Esophagus (tissue), 2 donors: ENCODE data around the gene HSD17B14. TPM values are rescaled to one million over a fixed set of nuclear protein-coding genes. Genes with fewer than 3 reads are reported as not detected.
"Not testable (repeated sequence)": the region's sequence is repeated elsewhere in the genome, so short reads cannot be mapped to it uniquely, and the experiment has no call there.

Experiments
- H3K27ac ChIP-seq, 2 donors: one replicate each; pipeline ENCODE4 v1.5.1; 2013; ENCODE audit warnings: low read depth in 2 of 2, mild to moderate bottlenecking in 2 of 2, inconsistent platforms in 1 of 2, low read length in 1 of 2, moderate library complexity in 1 of 2
- H3K27me3 ChIP-seq, 2 donors: one replicate each; pipeline ENCODE4 v1.6.1; 2013; ENCODE audit warnings: low read length in 2 of 2, control low read depth in 1 of 2, mild to moderate bottlenecking in 1 of 2; ENCODE audit not compliant: insufficient read depth in 2 of 2, control insufficient read depth in 1 of 2
- H3K36me3 ChIP-seq, 2 donors: one replicate each; pipeline ENCODE4 v1.6.1; 2013; ENCODE audit warnings: low read length in 1 of 2; ENCODE audit not compliant: control insufficient read depth in 2 of 2, insufficient read depth in 2 of 2
- H3K4me1 ChIP-seq, 2 donors: one replicate each; pipeline ENCODE4 v1.6.1; 2013; ENCODE audit warnings: low read length in 1 of 2; ENCODE audit not compliant: control insufficient read depth in 2 of 2, insufficient read depth in 2 of 2
- H3K4me3 ChIP-seq, 2 donors: one replicate each; pipeline ENCODE4 v1.5.1; 2013; ENCODE audit warnings: low read length in 2 of 2, mild to moderate bottlenecking in 2 of 2, low read depth in 1 of 2, moderate library complexity in 1 of 2
- H3K9me3 ChIP-seq, 2 donors: one replicate each; pipeline ENCODE4 v1.6.1; 2013; ENCODE audit warnings: mild to moderate bottlenecking in 2 of 2, low read depth in 1 of 2, low read length in 1 of 2, moderate library complexity in 1 of 2; ENCODE audit not compliant: control insufficient read depth in 2 of 2, insufficient read depth in 1 of 2
- WGBS, 2 donors: extraction: QIAGEN DNeasy Blood & Tissue Kit; methylation state at CpG; one replicate each; pipeline ENCODE4 v1.1.7; 2013; 5-methylcytosine and 5-hydroxymethylcytosine counted together
- polyA plus RNA-seq, 2 donors: library from polyadenylated mRNA; stranded (reverse); fragments of 200-250 nt; gene quantifications; one replicate each; pipeline ENCODE4 v1.2.3, GENCODE V29; 2013
- donor health status: healthy with polysubstance abuse.
- donor health status: Bipolar disorder and iron deficiency.

The HSD17B14 gene
- polyA plus RNA-seq, 2 donors, result 2.2 to 3.4 TPM

DNA sequence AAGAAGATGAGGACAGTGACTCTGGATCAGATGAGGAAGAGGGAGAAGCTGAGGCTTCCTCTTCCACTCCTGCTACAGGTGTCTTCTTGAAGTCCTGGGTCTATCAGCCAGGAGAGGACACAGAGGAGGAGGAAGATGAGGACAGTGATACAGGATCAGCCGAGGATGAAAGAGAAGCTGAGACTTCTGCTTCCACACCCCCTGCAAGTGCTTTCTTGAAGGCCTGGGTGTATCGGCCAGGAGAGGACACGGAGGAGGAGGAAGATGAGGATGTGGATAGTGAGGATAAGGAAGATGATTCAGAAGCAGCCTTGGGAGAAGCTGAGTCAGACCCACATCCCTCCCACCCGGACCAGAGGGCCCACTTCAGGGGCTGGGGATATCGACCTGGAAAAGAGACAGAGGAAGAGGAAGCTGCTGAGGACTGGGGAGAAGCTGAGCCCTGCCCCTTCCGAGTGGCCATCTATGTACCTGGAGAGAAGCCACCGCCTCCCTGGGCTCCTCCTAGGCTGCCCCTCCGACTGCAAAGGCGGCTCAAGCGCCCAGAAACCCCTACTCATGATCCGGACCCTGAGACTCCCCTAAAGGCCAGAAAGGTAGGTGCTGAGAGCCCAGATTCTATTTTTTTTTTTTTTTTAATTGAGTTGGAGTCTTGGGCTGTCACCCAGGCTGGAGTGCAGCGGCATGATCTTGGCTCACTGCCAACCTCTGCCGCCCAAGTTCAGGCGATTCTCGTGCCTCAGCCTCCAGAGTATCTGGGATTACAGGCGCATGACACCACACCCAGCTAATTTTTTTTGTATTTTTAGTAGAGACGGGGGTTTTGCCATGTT is 38.2 kb upstream of the HSD17B14 start:
- H3K4me1 ChIP-seq, result peaks cover 7 to 9% of the 10 kb centered on the region in 2 donors
- peaks cover 11 to 16% of the 10 kb centered on the region in 2 donors for H3K36me3 ChIP-seq

DNA sequence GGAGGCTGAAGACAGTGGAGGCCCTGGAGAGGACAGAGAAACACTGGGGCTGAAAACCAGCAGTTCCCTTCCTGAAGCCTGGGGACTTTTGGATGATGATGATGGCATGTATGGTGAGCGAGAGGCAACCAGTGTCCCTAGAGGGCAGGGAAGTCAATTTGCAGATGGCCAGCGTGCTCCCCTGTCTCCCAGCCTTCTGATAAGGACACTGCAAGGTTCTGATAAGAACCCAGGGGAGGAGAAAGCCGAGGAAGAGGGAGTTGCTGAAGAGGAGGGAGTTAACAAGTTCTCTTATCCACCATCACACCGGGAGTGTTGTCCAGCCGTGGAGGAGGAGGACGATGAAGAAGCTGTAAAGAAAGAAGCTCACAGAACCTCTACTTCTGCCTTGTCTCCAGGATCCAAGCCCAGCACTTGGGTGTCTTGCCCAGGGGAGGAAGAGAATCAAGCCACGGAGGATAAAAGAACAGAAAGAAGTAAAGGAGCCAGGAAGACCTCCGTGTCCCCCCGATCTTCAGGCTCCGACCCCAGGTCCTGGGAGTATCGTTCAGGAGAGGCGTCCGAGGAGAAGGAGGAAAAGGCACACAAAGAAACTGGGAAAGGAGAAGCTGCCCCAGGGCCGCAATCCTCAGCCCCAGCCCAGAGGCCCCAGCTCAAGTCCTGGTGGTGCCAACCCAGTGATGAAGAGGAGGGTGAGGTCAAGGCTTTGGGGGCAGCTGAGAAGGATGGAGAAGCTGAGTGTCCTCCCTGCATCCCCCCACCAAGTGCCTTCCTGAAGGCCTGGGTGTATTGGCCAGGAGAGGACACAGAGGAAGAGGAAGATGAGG is 37.4 kb upstream of the HSD17B14 start:
- Histone ChIP-seq H3K27me3 (no peaks in the 10 kb centered on the region), H3K4me1 (peaks cover 7 to 9% of the 10 kb centered on the region in 2 donors), H3K4me3 (peak overlapping the region; percentile 89 to 93), H3K9me3 (no peaks in the 10 kb centered on the region), H3K27ac (peak overlapping the region; percentile 97 to 100), H3K36me3 (peaks cover 11 to 16% of the 10 kb centered on the region in 2 donors)
- WGBS, 2 donors, result 22 to 35% methylated on average over 14 of the region's 14 CpGs

More for the DNA sequence above, 38.2 kb upstream of the HSD17B14 start:
- H3K4me3 ChIP-seq, result peak overlapping the region; percentile 89 to 93
- H3K27me3 ChIP-seq, result no peaks in the 10 kb centered on the region
- H3K27ac ChIP-seq, result peak overlapping the region; percentile 97 to 100
- no peaks in the 10 kb centered on the region for H3K9me3 ChIP-seq
- 10 to 25% methylated on average over 17 of the region's 17 CpGs for WGBS, 2 donors

- no peaks in the 10 kb centered on the region for H3K27me3 ChIP-seq
- H3K4me3 ChIP-seq, result peak overlapping the region; percentile 89 to 93
- H3K36me3 ChIP-seq, result peaks cover 11 to 16% of the 10 kb centered on the region in 2 donors
- 0 to 5% methylated on average over 14 of the region's 14 CpGs for WGBS, 2 donors
- H3K27ac ChIP-seq, result peak overlapping the region; percentile 97 to 100
- H3K9me3 ChIP-seq, result no peaks in the 10 kb centered on the region
- peaks cover 7 to 9% of the 10 kb centered on the region in 2 donors for H3K4me1 ChIP-seq
These were observed 36.7 kb upstream of the HSD17B14 start for GRCh38 chr19:48872884-48873475.

GRCh38 chr19:48872182-48872883 is 36.0 kb upstream of the HSD17B14 start, which contains the start of gene PPP1R15A:
PPP1R15A (plus strand) TSS chr19:48872421; CDS start chr19:48873234, 813 bp downstream.
- H3K27ac ChIP-seq, result peak within 1 kb of the TSS; percentile 97 to 100
- H3K4me3 ChIP-seq, result peak within 1 kb of the TSS; percentile 89 to 93
- H3K36me3 ChIP-seq, result peaks cover 11 to 16% of the 10 kb centered on the region in 2 donors
- H3K4me1 ChIP-seq, result peaks cover 10 to 13% of the 10 kb centered on the region in 2 donors
- H3K27me3 ChIP-seq, result no peaks in the 10 kb centered on the region
- no peaks in the 10 kb centered on the region for H3K9me3 ChIP-seq
- WGBS, 2 donors, result 0 to 1% methylated on average over 53 of the region's 53 CpGs

DNA sequence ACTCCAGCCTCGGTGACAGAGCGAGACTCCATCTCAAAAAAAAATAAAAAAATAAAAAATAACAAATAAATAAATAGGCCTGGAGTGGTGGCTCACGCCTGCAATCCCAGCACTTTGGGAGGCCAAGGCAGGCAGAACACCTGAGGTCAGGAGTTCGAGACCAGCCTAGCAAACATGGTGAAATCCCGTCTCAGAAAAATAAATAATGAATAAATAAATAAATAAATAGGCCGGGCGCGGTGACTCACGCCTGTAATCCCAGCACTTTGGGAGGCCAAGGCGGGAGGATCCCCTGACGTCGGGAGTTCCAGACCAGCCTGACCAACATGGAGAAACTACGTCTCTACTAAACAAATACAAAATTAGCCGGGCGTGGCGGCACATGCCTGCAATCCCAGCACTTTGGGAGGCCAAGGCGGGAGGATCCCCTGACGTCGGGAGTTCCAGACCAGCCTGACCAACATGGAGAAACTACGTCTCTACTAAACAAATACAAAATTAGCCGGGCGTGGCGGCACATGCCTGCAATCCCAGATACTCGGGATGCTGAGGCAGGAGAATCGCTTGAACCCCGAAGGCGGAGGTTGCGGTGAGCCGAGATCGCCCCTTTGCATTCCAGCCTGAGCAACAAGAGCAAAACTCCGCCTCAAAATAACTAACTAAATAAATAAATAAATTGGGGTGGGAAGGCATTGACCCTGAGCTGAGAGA is 35.3 kb upstream of the HSD17B14 start:
- peaks cover 11 to 16% of the 10 kb centered on the region in 2 donors for H3K36me3 ChIP-seq
- H3K9me3 ChIP-seq, H3K27me3 ChIP-seq: not testable (repeated sequence)
- H3K27ac ChIP-seq, result peak overlapping the region; percentile 65 to 78
- H3K4me3 ChIP-seq, result peak overlapping the region in 1 of 2 donors; percentile 28
- WGBS, 2 donors, result 54 to 67% methylated on average over 24 to 31 of the region's 31 CpGs
- peaks cover 14 to 15% of the 10 kb centered on the region in 2 donors for H3K4me1 ChIP-seq

- Histone ChIP-seq H3K4me1 (peaks cover 10 to 14% of the 10 kb centered on the region in 2 donors), H3K9me3 (no peaks in the 10 kb centered on the region), H3K4me3 (no peak overlapping the region), H3K27me3 (no peaks in the 10 kb centered on the region), H3K27ac (no peak overlapping the region), H3K36me3 (peaks cover 7 to 10% of the 10 kb centered on the region in 2 donors)
- 95 to 97% methylated on average over 9 of the region's 9 CpGs for WGBS, 2 donors
These were observed 33.8 kb upstream of the HSD17B14 start for GRCh38 chr19:48870048-48870447.

DNA sequence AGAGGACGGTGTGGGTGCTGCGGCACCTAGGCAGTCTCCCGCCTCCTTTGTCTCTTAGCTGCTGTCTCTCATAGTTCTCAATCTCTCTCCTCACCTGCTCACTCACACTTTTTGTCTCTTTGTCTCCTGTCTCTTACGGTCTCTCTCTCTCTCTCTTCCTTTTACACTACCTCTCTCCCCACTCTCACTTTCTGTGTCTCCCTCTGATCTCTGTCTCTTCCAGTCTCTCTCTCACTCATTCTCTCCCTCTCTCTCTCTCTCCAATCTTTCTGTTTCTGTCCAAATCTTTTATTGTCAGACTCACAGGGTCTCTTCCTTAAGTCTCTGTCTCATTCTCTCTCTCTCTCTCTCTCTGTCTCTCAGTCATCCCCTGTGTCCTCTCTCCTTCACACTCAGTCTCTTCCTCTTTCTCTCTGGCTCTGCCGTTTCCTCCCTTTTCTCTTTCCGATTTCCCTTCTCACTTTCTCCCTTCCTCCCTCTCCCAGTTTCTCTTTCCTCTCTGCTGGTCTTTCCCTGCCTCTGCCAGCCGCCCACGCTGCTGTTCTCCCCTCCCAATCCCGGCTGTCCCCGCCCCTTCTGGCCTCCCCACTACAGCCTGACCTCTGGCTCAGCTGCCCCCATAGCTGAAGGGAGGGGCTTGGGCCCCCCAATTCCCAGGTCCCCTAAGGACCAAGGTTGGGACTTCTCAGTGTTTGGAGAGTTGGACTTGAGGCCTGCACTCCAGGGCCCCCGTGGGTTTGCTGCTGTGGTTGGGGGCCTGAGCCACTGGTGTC is 32.0 kb upstream of the HSD17B14 start, which contains the start of gene PLEKHA4:
Gene PLEKHA4, minus strand, starts transcription at position 504 of the 773 bp plus-strand sequence. CDS start 997 bp downstream, outside the sequence.
- H3K36me3 ChIP-seq, result no peaks in the 10 kb centered on the region
- H3K4me3 ChIP-seq, result peak within 1 kb of the TSS; percentile 22 to 24
- no peaks in the 10 kb centered on the region for H3K9me3 ChIP-seq
- 16 to 34% methylated on average over 11 of the region's 11 CpGs for WGBS, 2 donors
- H3K27me3 ChIP-seq, result no peaks in the 10 kb centered on the region
- H3K4me1 ChIP-seq, result peaks cover 5 to 9% of the 10 kb centered on the region in 2 donors
- H3K27ac ChIP-seq, result peak within 1 kb of the TSS; percentile 67 to 78

- no peaks in the 10 kb centered on the region for H3K27me3 ChIP-seq
- H3K9me3 ChIP-seq, result no peaks in the 10 kb centered on the region
- no peaks in the 10 kb centered on the region for H3K36me3 ChIP-seq
- peak overlapping the region; percentile 36 to 78 for H3K27ac ChIP-seq
- peak overlapping the region; percentile 22 to 24 for H3K4me3 ChIP-seq
- 20 to 30% methylated on average over 5 to 7 of the region's 7 CpGs for WGBS, 2 donors
- peaks cover 5 to 9% of the 10 kb centered on the region in 2 donors for H3K4me1 ChIP-seq
These were observed 31.4 kb upstream of the HSD17B14 start for GRCh38 chr19:48867746-48868113.
